ENCODE measurements around the gene EMC10.

DNA sequence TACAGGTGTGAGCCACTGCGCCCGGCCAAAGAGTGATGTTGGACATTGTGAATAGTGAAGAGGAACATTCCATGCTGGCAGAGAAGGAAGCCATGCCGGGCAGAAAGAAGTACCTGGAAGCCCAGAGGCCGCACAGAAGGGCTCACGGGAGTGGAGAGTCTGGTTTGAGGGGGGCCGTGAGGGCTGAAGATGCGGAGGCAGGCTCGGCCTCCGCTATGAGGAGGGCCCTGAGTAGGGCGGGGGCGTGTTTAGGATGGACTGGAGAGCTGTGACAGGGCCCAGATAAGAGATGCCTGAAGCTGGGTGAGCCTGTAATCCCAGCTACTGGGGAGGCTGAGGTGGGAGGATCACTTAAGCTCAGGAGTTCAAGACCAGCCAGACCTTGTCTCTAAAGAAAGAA, 33.1 kb downstream of the EMC10 start:
- TF ChIP-seq POLR2A (IDR thresholded peaks at IDR 0.05) (no peak), EP300 (IDR thresholded peaks at IDR 0.05) (no peak)
- TF ChIP-seq, protein P1, sequence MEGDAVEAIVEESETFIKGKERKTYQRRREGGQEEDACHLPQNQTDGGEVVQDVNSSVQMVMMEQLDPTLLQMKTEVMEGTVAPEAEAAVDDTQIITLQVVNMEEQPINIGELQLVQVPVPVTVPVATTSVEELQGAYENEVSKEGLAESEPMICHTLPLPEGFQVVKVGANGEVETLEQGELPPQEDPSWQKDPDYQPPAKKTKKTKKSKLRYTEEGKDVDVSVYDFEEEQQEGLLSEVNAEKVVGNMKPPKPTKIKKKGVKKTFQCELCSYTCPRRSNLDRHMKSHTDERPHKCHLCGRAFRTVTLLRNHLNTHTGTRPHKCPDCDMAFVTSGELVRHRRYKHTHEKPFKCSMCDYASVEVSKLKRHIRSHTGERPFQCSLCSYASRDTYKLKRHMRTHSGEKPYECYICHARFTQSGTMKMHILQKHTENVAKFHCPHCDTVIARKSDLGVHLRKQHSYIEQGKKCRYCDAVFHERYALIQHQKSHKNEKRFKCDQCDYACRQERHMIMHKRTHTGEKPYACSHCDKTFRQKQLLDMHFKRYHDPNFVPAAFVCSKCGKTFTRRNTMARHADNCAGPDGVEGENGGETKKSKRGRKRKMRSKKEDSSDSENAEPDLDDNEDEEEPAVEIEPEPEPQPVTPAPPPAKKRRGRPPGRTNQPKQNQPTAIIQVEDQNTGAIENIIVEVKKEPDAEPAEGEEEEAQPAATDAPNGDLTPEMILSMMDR (IDR thresholded peaks at IDR 0.05): no peak
